8988T (cell line): Measurements from ENCODE around the gene CAMK1G.

Experiments used
- DNase-seq: peaks from one replicate; pipeline ENCODE4 v3.0.0; 2011

Gene CAMK1G

GRCh38 chr1:209643285-209644020 lies 59.9 kb downstream of the CAMK1G start:
- no peak for DNase-seq

GRCh38 chr1:209645574-209646452 lies 62.3 kb downstream of the CAMK1G start:
- DNase-seq, result no peak

GRCh38 chr1:209646558-209646957 lies 63.0 kb downstream of the CAMK1G start:
- no peak for DNase-seq

- no peak for DNase-seq
Measured at GRCh38 chr1:209647156-209647555, 63.6 kb downstream of the CAMK1G start.

GRCh38 chr1:209648346-209648745 lies 64.8 kb downstream of the CAMK1G start:
- no peak for DNase-seq

- no peak for DNase-seq
Measured at GRCh38 chr1:209648931-209649776, 65.6 kb downstream of the CAMK1G start.

GRCh38 chr1:209650454-209650853 lies 66.9 kb downstream of the CAMK1G start:
- no peak for DNase-seq

- peak; percentile 46 for DNase-seq
Measured at GRCh38 chr1:209651138-209651587, 67.6 kb downstream of the CAMK1G start.

GRCh38 chr1:209652121-209652735 lies 68.7 kb downstream of the CAMK1G start, which contains the start of gene LAMB3:
LAMB3 (minus strand) TSS chr1:209652425; CDS start chr1:209650944, 1,481 bp downstream.
- no peak for DNase-seq

GRCh38 chr1:209652873-209653401 lies 69.4 kb downstream of the CAMK1G start:
- no peak for DNase-seq

GRCh38 chr1:209653915-209654351 lies 70.4 kb downstream of the CAMK1G start:
- no peak for DNase-seq

GRCh38 chr1:209655411-209656231 lies 72.1 kb downstream of the CAMK1G start:
- no peak for DNase-seq

GRCh38 chr1:209657140-209657879 lies 73.8 kb downstream of the CAMK1G start:
- peak; percentile 51 for DNase-seq

- no peak for DNase-seq
Measured at GRCh38 chr1:209657918-209658317, 74.4 kb downstream of the CAMK1G start.

- no peak for DNase-seq
Measured at GRCh38 chr1:209659909-209660308, 76.4 kb downstream of the CAMK1G start.

GRCh38 chr1:209661071-209661470 lies 77.6 kb downstream of the CAMK1G start:
- no peak for DNase-seq

- DNase-seq, result no peak
Measured at GRCh38 chr1:209662879-209663327, 79.4 kb downstream of the CAMK1G start.
